NCI-H1694 (cell line): ENCODE results near the gene KLHL11.

ENCODE experiments used
- DNase-seq: peaks from one replicate; lab custom pipeline; 2025; lab: John Stamatoyannopoulos, UW

Gene KLHL11

GRCh38 chr17:41810659-41811548, 54.3 kb downstream of the KLHL11 start:
- DNase-seq, result no peak

- no peak for DNase-seq
These were observed 58.4 kb downstream of the KLHL11 start for GRCh38 chr17:41806685-41807445.
